HG03521 (cell line): ENCODE measurements around the gene PIK3R6.

Experiments used
- ATAC-seq: cut with Tn5 transposase; IDR thresholded peaks from one replicate; pipeline ENCODE4 v1.9.1; 2021; ENCODE audit warnings: mild to moderate bottlenecking, moderate library complexity; ENCODE audit not compliant: unreplicated experiment

The PIK3R6 gene

DNA sequence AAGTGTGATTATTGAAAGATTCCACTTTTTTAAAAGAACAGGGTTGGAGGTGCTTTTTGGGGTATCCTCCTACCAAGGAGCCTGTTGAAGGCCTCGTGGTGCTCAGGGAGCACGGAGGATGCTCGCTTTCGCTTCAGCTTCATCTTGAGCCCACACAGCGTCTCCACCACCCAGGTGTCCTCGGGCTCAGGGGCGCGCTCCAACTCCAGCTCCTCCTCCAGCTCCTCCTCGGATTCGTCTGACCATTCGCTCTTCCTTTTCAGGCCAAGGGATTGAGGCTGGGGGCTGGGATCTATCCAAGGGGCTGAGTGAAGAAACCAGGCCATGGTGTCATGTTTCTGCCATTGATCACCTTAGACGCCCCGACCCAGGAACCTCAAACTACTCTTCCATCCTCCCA, 110.3 kb downstream of the PIK3R6 start:
- ATAC-seq: no peak

DNA sequence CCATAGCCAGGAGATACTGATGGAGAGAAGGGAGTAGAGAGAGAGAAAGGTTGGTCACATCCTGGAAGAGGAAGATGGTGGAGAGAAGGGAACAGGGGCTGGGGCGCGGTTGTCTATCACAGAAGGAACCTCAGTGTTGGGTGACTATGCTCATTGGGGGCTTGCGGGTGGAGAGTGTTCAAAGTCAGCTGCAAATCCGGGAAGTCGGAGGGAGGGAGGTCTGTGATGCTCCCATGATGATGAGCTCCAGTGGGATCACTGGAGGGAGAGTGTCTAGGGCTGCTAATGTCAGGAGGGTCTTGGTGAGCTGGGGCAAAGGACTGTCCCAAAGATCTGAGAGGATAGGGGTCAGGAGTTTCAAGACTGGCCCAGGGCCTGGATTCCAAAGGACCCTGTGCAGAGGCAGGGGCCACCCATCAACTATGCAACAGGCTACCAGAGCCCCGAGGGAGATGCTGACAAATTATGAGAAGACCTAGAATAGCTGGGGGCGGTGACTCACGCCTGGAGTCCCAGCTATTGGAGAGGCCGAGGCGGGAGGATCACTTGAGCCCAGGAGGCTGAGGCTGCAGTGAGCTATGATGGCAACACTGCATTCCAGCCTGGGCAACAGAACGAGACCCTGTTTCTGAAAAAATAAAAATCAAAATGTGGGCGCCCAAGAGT, 111.8 kb downstream of the PIK3R6 start:
- ATAC-seq: no peak

DNA sequence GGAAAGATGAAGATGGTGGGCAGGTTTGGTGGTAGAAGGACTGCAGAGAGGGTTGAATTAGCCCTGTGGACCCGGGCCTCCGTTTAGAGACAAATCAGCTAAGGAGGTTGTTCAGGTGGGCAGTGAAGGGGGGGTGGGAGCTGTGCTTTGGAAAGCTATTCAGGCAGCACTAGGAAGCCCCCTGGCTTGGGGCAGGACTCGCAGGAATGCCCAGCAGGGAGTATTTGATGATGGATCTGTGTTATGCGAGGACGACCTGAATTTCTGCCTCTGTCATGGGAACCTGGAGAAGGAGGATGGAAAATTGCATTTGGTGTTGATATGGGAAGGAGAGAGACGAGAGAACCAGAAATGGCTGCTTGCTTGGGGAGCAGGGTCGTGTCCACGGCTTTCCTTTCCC, 112.6 kb downstream of the PIK3R6 start:
- no peak for ATAC-seq

DNA sequence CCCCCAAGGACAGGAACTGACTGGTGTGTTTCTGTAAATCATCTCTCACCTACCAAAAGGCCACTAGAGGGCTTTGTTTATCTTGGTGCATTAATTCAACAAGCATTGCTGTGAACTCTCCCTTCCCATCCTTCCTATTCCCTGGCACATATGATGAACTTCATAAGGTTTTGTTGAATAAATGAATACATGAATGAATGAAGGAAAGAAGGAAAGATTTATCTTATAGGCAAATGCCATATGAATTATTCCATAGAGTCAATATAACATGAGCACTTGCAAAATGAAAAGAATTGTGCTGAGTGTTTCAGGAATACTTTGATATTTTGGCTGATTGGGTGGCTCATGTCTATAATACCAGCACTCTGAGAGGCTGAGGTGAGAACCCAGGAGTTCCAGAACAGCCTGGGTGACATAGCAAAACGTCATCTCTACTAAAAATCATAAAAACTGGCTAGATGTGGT, 113.5 kb downstream of the PIK3R6 start:
- ATAC-seq: no peak

DNA sequence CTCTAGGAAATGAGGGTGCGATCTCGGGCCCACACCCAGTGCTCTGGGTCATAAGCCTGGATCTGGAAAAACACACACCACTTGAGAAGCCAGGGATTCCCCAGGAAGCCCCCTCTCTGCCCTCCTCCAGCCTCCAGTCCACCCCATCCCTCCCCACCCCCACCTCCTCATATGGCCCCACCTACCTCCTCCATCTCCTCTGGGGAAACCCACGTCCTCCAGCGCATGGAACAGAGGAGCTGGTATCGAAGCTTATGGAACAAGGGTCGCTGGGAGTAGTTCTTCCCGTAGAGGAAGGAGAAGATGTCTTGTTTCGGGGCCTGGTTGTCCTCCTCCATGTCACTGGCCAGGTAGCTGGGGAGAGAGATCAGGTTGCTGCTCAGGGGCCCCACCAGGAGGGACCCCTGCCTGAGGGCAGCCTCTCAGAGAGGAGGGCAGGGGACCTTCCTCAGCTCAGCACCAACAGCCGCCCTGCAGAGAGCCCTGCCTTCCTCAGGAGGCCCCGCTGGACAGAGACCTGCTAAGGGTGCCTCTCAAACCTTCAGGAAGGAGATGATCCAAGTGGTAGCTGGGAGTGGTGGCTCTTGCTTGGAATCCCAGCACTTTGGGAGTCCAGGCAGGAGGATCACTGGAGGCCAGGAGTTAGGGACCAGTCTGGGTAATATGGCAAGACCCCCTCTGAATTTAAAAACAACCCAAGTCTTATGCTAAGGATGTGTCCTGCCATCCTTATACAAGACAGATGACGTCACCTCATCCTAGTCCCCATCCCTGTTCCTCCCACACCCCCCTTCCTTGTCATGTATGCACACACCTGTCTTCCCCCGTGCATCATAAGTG, 114.1 kb downstream of the PIK3R6 start:
- no peak for ATAC-seq
